HG03342 (cell line): ENCODE measurements around the gene ST6GALNAC5.

Experiments used
- ATAC-seq: cut with Tn5 transposase; IDR thresholded peaks from one replicate; pipeline ENCODE4 v1.9.1; 2021; ENCODE audit warnings: mild to moderate bottlenecking, moderate library complexity; ENCODE audit not compliant: unreplicated experiment

The ST6GALNAC5 gene

GRCh38 chr1:77096496-77097255 lies 229.4 kb downstream of the ST6GALNAC5 start:
- no peak for ATAC-seq

- no peak for ATAC-seq
Observed at GRCh38 chr1:77100875-77101274, 233.6 kb downstream of the ST6GALNAC5 start.

GRCh38 chr1:77103486-77103885 lies 236.2 kb downstream of the ST6GALNAC5 start:
- no peak for ATAC-seq

GRCh38 chr1:77104672-77105071 lies 237.4 kb downstream of the ST6GALNAC5 start:
- no peak for ATAC-seq
